Effector CD8-positive, alpha-beta T cell (primary cell): ENCODE data around the gene DLX3.

Source experiments
- DNase-seq: peaks from one replicate; lab custom pipeline; 2025; lab: John Stamatoyannopoulos, UW

DLX3 gene

GRCh38 chr17:49957350-49957749, 37.7 kb downstream of the DLX3 start:
- no peak for DNase-seq

- DNase-seq: no peak
Measured at GRCh38 chr17:49956780-49957179, 38.2 kb downstream of the DLX3 start.

DNA sequence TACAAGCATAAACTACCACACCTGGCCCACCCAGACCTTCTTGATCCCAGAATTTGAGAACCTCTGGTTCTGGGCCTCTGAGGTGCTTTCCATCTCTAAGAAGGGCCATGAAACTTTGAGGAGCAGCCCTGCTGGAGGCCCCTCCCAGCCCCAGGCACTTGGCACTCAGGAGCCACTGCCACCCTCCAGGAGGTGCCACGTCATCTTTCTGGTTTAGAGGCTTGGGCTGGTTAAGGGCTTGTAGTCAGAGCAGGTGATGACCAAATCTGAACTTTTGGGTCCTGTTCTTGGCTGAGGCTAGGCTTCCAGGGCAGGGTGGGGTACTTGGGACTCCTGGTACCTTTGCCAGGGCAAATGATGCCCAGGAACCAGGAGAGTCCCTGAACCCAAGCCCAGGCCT, 39.9 kb downstream of the DLX3 start:
- no peak for DNase-seq

GRCh38 chr17:49952912-49953497, 42.0 kb downstream of the DLX3 start:
- no peak for DNase-seq

- peak; percentile 72 for DNase-seq
Measured at GRCh38 chr17:49952209-49952911, 42.7 kb downstream of the DLX3 start.

GRCh38 chr17:49951362-49952082, 43.5 kb downstream of the DLX3 start:
- DNase-seq: no peak

- no peak for DNase-seq
Measured at GRCh38 chr17:49949634-49950033, 45.4 kb downstream of the DLX3 start.

DNA sequence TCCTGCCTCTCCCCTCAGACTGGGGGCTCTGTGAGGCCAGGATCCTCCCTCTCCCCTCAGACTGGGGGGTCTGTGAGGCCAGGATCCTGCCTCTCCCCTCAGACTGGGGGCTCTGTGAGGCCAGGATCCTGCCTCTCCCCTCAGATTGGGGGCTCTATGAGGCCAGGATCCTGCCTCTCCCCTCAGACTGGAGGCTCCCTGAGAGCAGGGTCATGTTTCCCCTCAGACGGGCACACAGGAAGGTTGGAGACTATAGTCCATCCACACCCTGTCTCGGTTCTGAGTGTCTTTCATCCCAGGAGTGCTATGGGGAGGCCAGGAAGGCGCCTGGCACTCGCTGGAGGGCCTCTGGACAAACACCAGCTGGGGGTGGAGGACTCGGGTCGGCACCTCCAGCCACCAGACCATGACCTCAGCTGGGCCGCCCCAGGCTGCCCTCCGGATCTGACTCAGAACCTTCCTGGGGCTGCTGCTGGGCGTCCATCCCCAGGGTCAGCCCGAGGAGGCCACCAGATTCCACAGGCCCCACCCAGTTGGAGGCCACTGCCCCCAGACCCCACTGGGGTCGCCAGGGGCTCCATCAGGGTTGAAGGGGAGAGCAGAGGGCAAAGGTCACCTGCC, 48.0 kb downstream of the DLX3 start:
- no peak for DNase-seq

DNA sequence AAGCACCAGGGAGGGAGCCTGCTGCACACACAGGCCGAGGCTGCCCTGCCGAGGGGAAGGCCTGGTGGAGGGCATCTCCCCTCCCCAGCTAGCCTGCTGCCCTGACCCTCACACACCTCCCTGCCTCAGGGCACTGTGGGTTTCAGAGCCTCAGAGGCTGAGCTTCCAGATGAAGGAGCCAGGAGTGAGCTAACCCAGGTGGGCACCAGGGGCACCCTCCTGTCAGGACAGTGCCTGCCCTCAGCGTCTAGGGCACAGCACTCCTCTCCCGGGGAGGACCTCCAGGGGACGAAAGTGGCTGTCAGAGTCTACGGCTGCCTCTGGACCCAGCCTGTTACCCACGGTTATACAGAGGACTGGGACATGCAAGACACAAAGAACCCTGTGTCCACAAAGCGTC, 48.8 kb downstream of the DLX3 start:
- no peak for DNase-seq

DNA sequence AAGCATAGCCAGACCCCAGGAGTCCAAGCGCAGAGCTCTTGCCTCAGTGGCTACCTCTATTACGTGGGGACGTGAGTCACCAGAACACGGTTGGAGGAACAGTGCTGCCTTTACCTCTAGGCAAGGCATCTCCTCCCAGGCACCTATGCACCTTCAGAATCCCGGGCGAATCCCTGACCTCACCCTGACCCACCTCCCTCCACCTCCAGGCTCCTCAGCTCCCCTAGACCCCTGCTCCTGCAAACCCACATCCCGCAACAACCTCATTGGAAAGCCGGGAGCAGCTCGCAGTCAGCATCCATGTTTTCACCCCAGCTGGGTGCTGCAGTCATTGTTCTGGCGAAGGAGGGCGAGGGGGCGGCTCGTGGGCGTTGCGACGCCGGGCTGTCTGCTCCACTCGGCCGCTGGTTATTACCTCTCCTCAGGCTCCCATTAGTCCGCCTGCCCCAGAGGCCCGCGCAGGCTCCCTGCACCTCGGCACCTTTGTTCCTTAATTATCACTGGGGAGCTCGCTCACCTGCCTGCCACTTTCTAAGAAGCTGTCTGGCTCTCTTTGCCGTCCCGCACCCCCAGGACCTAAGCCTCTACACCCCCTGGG, 50.7 kb downstream of the DLX3 start:
- no peak for DNase-seq

DNA sequence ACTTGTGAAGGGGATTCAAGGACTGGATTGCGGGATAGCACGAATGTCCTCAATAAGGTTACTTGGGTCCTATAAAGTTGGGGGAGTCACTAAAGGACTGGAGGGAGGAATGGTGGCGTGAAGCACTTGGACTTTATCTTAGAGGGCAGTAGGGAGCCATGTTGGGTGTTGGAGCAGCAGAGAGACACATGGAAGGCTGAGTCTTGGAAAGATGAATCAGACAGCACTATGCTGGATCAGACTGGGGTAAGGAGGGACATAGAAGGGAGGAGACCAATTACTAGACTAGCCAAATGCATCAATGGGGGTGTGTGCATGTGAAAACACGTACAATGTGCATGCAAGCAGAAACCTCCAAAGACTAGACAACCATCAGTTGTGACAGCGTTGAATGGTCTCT, 52.1 kb downstream of the DLX3 start:
- DNase-seq: no peak

DNA sequence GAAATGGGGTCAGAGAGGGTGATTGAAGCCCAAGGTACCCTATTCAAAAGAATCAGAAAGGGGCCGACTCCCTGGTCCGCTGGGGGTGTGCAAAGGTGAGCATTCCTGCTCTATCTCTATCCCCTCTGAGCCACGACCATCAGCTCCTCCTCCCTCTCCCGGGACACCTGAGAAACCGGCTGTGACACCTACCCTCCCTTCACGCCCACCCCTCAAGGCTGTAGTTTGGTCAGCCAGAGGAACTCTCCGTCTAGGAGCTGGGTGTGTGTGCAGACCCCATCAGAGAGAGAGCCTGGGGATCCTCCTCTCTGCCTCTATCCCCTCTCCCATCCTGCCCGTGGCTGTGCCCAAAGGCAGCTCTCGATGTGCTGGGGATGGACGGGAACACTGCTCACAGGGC, 53.6 kb downstream of the DLX3 start:
- no peak for DNase-seq
